Neural crest cell (in vitro differentiated cells): ENCODE measurements around the gene VIPR1. TPM values are rescaled to one million over a fixed set of nuclear protein-coding genes. Genes with fewer than 3 reads are reported as not detected.

ENCODE experiments used
- DNase-seq: peaks from one replicate; pipeline ENCODE4 v3.0.0; 2021; ENCODE audit warnings: low read depth, mixed read lengths, low spot score
- H3K27ac Mint-ChIP-seq: one replicate; pipeline ENCODE4 v1.8.0; 2021; ENCODE audit warnings: mild to moderate bottlenecking, mixed read lengths; ENCODE audit not compliant: unreplicated experiment
- H3K27me3 Mint-ChIP-seq: 2 replicates; pipeline ENCODE4 v1.8.0; 2021; ENCODE audit warnings: low read depth, mild to moderate bottlenecking, mixed read lengths
- H3K36me3 Mint-ChIP-seq: 2 replicates; pipeline ENCODE4 v1.8.0; 2021; ENCODE audit warnings: low read depth, mild to moderate bottlenecking, mixed read lengths
- H3K4me1 Mint-ChIP-seq: 2 replicates; pipeline ENCODE4 v1.8.0; 2021; ENCODE audit warnings: mixed read lengths
- H3K4me3 Mint-ChIP-seq: one replicate; pipeline ENCODE4 v1.8.0; 2021; ENCODE audit warnings: mild to moderate bottlenecking, mixed read lengths
- H3K9me3 Mint-ChIP-seq: 2 replicates; pipeline ENCODE4 v1.8.0; 2021; ENCODE audit warnings: mixed read lengths
- CTCF ChIP-seq: fragments of 200-600 bp; sonication (generic); conservative IDR thresholded peaks from 2 replicates; pipeline ENCODE4 v1.5.0; 2021; ENCODE audit warnings: antibody characterized with exemption, mild to moderate bottlenecking
- total RNA-seq: library from RNA; stranded (reverse); gene quantifications from 2 replicates; pipeline ENCODE4 v1.2.1, GENCODE V29; 2021

The VIPR1 gene
- total RNA-seq, 1 donor from 2014 or later = 0.63 TPM

- Mint-ChIP-seq H3K4me1 (peaks cover 6% of the 10 kb centered on the region), H3K36me3 (no peaks in the 10 kb centered on the region), H3K27ac (no peak overlapping the region), H3K9me3 (no peaks in the 10 kb centered on the region), H3K4me3 (no peak overlapping the region), H3K27me3 (no peaks in the 10 kb centered on the region)
- DNase-seq = no peak
- TF ChIP-seq CTCF = no peak
Observed at GRCh38 chr3:42544492-42545283, 42.2 kb downstream of the VIPR1 start.

GRCh38 chr3:42545284-42545900 is 42.9 kb downstream of the VIPR1 start:
- peaks cover 6% of the 10 kb centered on the region for H3K4me1 Mint-ChIP-seq
- TF ChIP-seq CTCF = no peak
- no peaks in the 10 kb centered on the region for H3K9me3 Mint-ChIP-seq
- H3K4me3 Mint-ChIP-seq = no peak overlapping the region
- no peak overlapping the region for H3K27ac Mint-ChIP-seq
- H3K27me3 Mint-ChIP-seq = no peaks in the 10 kb centered on the region
- peaks cover under 1% of the 10 kb centered on the region for H3K36me3 Mint-ChIP-seq
- no peak for DNase-seq

- H3K4me1 Mint-ChIP-seq = peaks cover 6% of the 10 kb centered on the region
- H3K4me3 Mint-ChIP-seq = no peak overlapping the region
- DNase-seq = no peak
- H3K36me3 Mint-ChIP-seq = peaks cover 3% of the 10 kb centered on the region
- TF ChIP-seq CTCF = no peak
- H3K27ac Mint-ChIP-seq = no peak overlapping the region
- H3K27me3 Mint-ChIP-seq = no peaks in the 10 kb centered on the region
- no peaks in the 10 kb centered on the region for H3K9me3 Mint-ChIP-seq
Observed at GRCh38 chr3:42546691-42547213, 44.3 kb downstream of the VIPR1 start.

- no peak overlapping the region for H3K4me3 Mint-ChIP-seq
- no peaks in the 10 kb centered on the region for H3K27me3 Mint-ChIP-seq
- TF ChIP-seq CTCF = peak; percentile 96
- H3K4me1 Mint-ChIP-seq = peaks cover 6% of the 10 kb centered on the region
- no peak overlapping the region for H3K27ac Mint-ChIP-seq
- peak; percentile 66 for DNase-seq
- peaks cover 3% of the 10 kb centered on the region for H3K36me3 Mint-ChIP-seq
- H3K9me3 Mint-ChIP-seq = no peaks in the 10 kb centered on the region
Observed at GRCh38 chr3:42547401-42547945, 45.0 kb downstream of the VIPR1 start.

- TF ChIP-seq CTCF = no peak
- Mint-ChIP-seq H3K4me3 (no peak overlapping the region), H3K27ac (no peak overlapping the region), H3K36me3 (peaks cover 13% of the 10 kb centered on the region), H3K4me1 (peaks cover 6% of the 10 kb centered on the region), H3K9me3 (no peaks in the 10 kb centered on the region), H3K27me3 (no peaks in the 10 kb centered on the region)
- DNase-seq = no peak
Observed at GRCh38 chr3:42549131-42549530, 46.7 kb downstream of the VIPR1 start.
